Fibroblast of the aortic adventitia (primary cell): Measurements from ENCODE around the gene TEX30. TPM values are rescaled to one million over a fixed set of nuclear protein-coding genes. Genes with fewer than 3 reads are reported as not detected.

Experiments
- DNase-seq: peaks from one replicate; pipeline ENCODE4 v3.0.0-alpha.2; 2010; ENCODE audit warnings: low read depth
- H3K4me3 ChIP-seq: 2 replicates; pipeline ENCODE4 v1.5.1; 2011; ENCODE audit warnings: low read depth, mild to moderate bottlenecking, control low read depth, low read length, moderate library complexity
- CTCF ChIP-seq: IDR thresholded peaks from 2 replicates; pipeline ENCODE4 v1.5.1; 2011; ENCODE audit warnings: mild to moderate bottlenecking, low read length, control low read depth, inconsistent platforms; ENCODE audit not compliant: insufficient read depth
- total RNA-seq: library from RNA; depleted of rRNA; stranded (reverse); fragments of >200 nt; gene quantifications from 2 replicates; pipeline ENCODE4 v1.2.3, GENCODE V29; 2012; ENCODE audit warnings: low replicate concordance

The TEX30 gene
- total RNA-seq, 1 donor: 42.2 TPM

DNA sequence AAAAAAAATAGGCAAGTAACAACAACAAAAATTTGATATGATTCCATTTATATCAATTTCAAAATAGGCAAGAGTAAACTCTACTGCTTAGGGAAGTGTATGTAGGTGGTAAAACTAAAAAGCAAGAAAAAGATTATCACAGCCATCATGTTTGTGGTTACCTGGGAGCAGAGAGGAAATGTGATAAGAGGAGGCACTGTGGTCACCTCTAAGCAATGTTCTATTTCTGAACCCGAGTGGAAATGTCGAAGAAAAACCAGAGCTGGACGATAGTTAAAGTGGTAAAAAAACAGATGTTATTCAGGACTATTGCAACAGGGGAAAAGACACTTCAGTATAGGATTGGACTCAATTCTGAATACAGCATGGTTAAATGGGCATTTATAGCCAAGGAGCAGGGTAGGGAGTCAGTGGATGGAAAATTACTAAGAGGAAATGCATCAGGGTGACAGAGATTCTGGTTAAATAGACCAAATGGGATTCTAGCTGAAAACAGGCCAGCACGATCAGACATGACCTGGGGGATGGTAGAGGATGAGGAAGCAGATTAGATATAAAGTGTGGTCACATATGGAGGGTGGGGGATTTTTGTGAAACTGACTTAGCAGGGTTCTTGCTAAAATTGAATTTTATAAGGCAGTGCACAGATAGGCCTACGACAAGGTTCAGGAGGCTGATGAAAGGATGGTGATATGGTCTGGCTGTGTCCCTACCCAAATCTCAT is 6.0 kb upstream of the TEX30 start:
- no peak overlapping the region for H3K4me3 ChIP-seq
- TF ChIP-seq CTCF: no peak
- no peak for DNase-seq

DNA sequence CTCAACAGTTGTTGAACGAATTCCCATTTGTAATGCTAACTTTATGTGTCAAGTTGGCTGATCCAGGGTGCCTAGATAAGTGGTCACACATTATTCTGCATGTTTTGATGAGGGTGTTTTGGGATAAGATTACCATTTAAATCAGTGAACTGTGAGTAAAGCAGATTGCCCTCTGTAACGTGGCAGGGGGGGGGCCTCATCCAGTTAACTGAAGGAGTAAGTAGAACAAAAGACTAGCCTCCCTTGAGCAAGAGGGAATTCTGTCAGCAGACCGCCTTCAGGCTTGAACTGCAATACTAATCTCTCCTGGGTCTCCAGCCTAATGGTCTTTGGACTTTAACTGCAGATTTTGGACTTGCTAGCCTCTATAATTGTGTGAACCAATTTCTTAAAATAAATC is 4.2 kb upstream of the TEX30 start:
- TF ChIP-seq CTCF: no peak
- DNase-seq: no peak

DNA sequence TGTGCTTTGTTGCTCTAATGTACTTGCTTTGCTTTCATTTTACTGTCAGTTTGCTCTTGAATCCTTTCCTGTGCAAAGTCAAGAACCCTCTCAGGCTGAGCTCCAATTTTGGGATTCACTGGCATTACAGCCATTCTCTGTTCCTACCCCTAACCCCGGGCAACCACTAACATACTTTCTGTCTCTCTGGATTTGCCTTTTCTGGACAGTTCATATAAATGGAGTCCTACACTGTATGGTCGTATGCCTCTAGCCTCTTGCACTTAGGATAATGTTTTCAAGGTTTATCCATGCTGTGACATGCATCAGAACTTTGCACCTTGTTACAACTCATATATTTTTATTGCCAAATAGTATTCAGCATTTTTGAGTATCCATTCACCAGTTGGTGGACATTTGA is 2.7 kb upstream of the TEX30 start:
- TF ChIP-seq CTCF: no peak
- no peak overlapping the region for H3K4me3 ChIP-seq
- DNase-seq: no peak

More for the DNA sequence above, 4.2 kb upstream of the TEX30 start:
- no peak overlapping the region for H3K4me3 ChIP-seq

- no peak for DNase-seq
- no peak overlapping the region for H3K4me3 ChIP-seq
- TF ChIP-seq CTCF: no peak
Observed at GRCh38 chr13:102774591-102775520, 1.3 kb upstream of the TEX30 start.

DNA sequence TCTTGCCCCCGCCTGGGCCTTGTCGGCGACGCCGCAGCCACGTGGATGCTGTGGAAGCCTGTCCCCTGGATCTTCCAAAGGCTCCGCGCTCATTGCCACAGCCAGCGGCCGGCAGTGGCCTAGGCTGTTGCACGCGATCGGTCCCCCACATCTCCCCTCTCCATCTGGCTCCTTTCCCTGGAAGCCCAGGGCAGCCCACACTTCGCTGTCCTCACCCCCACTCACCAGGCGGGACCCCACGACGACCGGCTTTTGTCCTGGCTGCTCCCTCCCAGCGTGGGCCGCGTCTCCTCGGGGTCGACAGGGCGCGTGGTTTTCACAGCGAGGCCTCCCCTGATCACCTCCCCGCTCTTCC is 605 bp upstream of the TEX30 start:
- no peak for DNase-seq
- peak overlapping the region; percentile 81 for H3K4me3 ChIP-seq
- no peak for TF ChIP-seq CTCF

DNA sequence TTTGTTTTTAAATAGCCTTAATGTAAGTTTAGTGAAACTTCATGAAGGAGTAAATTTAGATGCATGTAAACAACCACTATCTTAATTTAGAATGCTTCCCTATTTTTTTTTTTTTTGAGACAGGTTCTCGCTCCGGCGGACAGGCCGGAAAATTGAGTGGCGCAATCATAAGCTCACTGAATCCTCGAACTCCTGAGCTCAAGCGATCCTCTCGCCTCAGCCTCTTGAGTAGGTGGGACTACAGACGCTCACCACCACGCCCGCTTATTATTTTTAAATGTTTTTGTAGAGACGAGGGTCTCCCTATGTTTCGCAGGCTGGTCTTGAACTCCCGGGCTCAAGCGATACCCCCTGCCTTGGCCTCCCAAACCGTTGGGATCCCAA is 1.6 kb downstream of the TEX30 start:
- no peak for TF ChIP-seq CTCF
- H3K4me3 ChIP-seq: no peak overlapping the region

More for the DNA sequence above, 1.6 kb downstream of the TEX30 start:
- DNase-seq: no peak
